Bone marrow (tissue), 2 donors: ENCODE measurements around the gene HECTD3.

ENCODE experiments used
- DNase-seq, 2 donors: peaks; one replicate each; lab custom pipeline; 2025; lab: John Stamatoyannopoulos, UW

The HECTD3 gene

DNA sequence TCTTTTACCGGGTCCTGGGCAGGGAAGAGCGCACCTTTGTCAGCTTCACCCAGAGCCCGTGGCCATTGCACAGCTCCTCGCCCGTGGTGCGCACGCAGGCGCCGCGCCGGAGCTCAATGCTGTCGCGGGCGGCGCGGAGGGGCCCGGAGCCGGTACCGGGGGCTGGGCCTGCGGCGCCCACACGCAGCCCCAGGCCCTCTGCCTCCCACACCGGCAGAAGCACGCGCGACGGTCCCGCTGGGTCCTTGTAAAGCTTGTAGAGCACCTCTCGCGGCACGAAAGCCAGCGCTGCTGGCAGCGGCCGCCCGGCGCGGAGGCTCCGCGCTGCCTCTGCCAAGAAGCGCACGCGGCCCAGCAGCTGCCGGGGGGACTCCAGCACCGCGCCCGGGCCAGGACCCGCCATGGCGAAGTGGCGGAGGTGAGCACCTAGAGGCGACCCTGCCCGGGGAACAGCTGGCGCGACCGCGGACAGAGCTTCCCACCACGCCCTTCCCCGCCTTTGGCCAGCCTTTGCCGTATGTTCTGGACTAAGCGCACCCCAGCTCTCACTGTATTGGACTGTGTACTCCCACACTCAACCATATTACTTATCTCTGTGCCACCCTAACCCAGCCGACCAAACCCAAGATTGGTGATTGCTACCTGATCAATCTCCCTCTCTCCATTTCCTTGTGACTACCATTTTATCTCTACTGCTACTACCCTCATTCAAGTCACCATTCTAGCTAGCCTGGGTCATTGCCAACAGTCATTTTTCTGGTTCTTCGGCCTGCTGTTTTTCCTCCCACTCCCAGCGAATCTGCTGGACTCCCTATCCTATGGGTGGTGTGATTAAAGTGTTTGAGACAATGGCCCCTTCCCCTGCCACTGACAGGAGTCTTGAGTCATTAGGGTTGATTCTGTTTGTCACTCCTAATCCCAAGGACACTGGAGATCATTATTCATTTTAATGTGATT, at the start of gene HECTD3:
HECTD3 (minus strand) TSS at position 470 of the 957 bp plus-strand sequence; CDS start at position 403, 67 bp downstream.
- peak; percentile 42 to 43 for DNase-seq

- no peak for DNase-seq
Measured at GRCh38 chr1:45059829-45060228, 48.7 kb upstream of the HECTD3 start.

- no peak for DNase-seq
Measured at GRCh38 chr1:45057542-45057941, 46.4 kb upstream of the HECTD3 start.

GRCh38 chr1:45051005-45051772, 40.1 kb upstream of the HECTD3 start:
- peak in 1 of 2 donors; percentile 3 for DNase-seq

DNA sequence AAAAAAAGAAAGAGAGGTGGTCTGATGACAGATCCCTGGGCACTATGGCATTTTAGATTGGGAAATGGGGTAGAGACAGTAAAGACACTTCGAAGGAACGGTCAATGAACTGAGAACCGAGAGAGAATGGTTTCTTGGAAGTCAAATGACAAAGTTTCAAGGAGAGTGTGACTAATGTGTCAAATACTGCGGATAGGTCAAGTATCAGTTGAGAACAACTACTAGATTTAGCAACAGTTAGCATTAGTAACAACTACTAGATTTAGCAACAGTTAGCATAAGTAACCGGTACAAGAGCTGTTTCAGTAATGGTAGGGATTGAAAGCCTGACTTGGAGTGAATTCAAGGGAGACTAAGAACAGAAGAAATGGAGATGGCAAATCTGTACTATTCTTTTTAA, 35.9 kb upstream of the HECTD3 start:
- no peak for DNase-seq

GRCh38 chr1:45044916-45045315, 33.8 kb upstream of the HECTD3 start:
- no peak for DNase-seq

- DNase-seq: no peak
Measured at GRCh38 chr1:45043094-45043493, 32.0 kb upstream of the HECTD3 start.

GRCh38 chr1:45040297-45040696, 29.2 kb upstream of the HECTD3 start:
- DNase-seq: no peak

DNA sequence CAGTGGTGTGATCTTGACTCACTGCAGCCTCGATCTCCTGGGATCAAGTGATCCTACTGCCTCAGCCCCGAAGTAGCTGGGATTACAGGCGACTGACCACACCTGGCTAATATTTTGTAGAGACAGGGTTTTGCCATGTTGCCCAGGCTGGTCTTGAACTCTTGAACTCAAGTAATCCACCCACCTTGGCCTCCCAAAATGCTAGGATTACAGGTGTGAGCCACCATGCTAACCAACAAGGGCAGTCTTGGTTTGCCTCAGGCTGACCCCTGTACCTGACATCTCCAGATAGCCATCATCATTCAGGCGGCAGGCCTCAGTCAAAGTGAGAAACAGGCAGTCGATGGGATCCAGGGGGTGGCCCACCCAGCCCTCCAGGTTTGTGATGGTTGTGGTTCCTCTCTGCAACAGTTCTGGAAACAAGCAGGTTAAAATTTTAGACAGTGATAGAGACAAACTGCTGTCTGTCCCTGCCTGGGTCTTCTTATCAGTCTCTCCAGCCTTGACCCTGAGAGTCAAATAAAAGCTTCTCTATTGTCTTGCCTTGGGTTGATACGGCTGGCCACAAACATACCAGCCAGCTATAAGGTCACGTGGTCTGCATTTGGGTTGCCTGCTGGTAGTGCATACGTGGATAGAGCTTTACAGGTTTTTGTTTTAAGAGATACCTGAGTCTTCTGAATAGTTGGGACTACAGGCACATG, 27.7 kb upstream of the HECTD3 start:
- no peak for DNase-seq

- DNase-seq: no peak
Measured at GRCh38 chr1:45038240-45038639, 27.1 kb upstream of the HECTD3 start.

DNA sequence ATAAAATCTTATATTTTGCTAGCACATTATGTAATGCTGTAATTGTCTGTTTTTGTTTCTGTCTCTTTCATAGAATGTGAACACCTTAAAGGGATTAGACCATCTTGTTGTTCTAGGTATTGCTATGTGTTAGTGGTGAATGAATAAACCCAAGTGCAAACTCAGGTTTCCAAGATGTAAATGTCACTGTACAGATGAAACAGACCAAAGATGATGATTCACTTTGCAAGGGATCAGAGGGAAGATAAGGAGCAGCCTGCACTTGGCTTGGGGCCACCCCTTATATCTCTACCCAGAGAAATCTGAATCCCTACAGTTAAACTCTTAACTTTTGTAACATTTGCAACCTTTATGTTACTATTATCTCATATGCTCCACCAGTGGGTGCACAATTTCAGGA, 26.3 kb upstream of the HECTD3 start:
- no peak for DNase-seq

- DNase-seq: no peak
Measured at GRCh38 chr1:45035631-45036301, 24.6 kb upstream of the HECTD3 start.

- no peak for DNase-seq
Measured at GRCh38 chr1:45033356-45033755, 22.2 kb upstream of the HECTD3 start.

GRCh38 chr1:45032837-45033236, 21.7 kb upstream of the HECTD3 start:
- DNase-seq: no peak

GRCh38 chr1:45026446-45026845, 15.3 kb upstream of the HECTD3 start:
- no peak for DNase-seq

DNA sequence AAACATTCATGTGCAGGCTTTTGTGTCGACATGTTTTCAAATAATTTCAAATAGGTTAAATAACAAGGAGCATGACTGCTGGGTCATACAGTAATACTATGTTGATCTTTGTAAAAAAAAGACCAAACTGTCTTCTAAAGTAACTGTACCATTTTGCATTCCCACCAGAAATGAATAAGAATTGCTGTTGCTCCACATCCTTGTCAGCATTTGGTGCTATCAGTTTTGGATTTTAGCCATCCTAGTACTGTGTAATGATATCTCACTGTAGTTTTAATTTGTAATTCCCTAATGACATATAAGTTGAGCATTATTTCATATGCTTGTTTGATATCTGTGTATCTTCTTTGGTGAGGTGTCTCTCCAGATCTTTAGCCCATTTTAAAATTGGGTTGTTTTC, 12.5 kb upstream of the HECTD3 start:
- DNase-seq: no peak

DNA sequence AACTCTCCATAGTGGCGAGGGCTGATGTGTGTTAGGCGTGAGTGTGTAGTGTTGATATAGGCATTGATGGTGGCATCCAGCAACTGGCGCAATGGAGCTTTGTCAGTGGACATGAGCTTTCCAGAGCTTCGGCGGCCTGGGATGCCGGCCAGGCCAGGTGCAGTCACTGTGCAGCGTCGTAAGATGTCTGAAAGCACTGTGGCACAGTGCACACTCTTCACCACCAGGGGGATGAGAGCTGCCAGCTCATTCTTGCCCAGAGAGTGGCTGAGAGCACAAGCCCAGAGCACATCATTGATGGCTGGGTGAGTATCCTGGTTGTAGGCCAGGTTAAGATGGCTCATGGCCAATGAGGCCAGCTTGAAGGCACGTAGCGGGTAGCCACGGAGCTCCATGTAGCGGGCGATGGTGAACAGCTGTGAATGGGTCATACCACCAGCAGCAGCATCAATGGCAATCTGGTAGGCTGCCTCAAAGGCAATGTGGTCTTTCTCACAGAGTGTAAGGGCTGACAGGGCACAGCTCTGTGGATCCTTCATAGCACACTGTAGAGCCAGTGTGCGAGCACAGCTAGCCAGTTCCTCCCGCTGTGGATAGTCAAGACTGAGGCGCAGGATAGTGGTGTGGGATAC, 7.6 kb upstream of the HECTD3 start:
- DNase-seq: peak in 1 of 2 donors; percentile 5

DNA sequence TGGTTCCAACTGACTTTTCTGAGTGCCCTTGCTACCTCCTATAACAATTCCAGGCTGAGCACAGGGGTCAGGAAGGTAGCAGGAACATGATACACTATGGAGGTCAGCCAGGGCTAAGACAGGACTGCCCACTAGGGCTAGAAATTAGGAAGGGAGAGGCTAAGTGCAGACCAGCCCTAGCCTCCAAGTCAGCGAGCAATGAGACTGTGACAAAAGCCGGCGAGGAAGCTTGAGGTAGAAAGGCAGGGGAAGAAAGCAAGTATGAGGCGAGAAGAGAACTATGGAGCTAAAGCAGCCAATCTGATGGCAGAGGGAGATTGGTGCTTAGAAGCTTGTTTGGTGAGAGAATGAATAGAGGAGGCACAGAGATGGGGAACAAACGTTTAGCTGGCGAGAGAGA, 5.6 kb upstream of the HECTD3 start:
- DNase-seq: no peak

- no peak for DNase-seq
Measured at GRCh38 chr1:45016090-45016697, 5.1 kb upstream of the HECTD3 start.

DNA sequence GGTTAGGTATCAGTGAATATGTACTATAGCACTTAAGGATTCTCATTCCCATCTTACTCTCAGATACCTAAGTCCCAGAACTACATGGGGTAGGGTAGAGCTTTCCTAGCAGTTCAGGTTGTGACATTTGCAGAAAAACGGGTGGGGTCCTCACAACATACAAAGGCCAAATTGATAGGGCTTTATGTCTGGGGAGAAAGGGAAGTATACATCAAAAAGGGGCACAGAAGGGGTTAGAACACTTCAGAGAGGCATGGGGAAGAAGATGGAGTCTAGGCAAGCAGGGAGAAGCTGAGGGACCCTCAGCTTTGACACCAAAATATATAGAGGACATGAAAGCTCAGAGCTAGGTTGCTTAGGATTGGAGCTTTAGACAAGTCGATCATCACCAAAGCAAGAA, 4.6 kb upstream of the HECTD3 start:
- DNase-seq: no peak
